NCI-H2029 (cell line): ENCODE data around the gene KRTAP10-5.
"Not testable (repeated sequence)": the region's sequence is repeated elsewhere in the genome, so short reads cannot be mapped to it uniquely, and the experiment has no call there.

Experiments used
- DNase-seq: peaks from one replicate; lab custom pipeline; 2025; lab: John Stamatoyannopoulos, UW

Gene KRTAP10-5

DNA sequence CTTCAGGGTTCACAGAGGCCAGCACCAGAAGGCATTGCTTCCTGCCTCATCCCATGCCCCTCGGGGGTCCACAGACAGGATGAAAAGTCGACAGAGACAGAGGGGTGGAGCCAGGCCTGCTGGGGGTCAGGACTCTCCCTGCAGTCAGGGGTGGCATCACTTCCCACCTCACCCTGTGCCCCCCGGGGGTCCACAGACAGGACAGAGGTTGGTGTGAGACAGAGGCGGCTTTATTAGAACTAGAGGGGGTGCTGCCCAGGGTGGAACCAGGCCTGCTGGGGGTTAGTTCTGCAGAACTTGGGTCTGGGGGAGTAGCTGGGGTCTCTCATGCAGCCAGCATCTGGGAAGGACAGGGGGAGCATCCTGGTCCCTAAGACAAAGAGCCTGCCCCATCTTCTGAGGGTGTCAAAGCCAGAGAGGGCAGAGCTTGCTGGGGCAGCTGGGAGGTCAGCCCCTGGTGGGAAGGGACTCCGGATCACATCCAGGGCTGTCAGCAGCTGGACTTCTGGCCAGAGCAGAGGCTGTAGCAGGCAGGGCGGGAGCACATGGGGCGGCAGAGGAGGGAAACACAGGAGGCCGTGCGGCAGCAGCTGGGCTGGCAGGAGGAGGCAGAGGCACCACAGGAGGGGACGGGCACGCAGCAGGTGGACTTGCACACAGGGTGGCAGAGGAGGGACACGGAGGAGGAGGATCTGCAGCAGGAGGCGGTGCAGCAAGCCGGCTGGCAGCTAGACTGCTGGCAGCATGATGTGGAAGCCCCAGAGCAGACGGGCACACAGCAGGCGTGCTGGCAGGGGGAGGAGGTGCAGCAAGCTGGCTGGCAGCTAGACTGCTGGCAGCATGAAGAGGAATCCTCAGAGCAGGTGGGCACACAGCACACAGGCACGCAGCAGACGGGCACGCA is 10.7 kb upstream of the KRTAP10-5 start:
- DNase-seq = not testable (repeated sequence)

DNA sequence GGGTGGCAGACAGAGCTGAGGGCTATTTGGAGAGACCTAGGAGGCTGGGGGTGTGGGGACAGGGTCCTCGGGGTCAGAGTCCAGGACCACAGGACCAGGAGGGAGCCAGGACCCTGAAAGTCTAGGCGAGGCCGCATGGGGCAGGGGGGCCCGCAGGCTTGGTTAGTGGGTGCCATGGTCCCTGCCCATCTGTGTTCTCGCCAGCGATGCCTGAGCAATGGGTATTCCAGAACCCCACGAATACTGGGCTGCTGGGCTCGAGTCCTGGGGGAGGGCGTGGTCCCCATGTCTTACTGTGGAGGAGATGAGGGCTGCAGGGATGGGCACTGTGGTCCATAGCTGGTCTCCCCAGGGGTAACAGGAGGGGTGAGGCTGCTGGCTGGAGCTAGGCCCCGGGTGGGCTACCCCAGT is 9.9 kb upstream of the KRTAP10-5 start:
- no peak for DNase-seq

DNA sequence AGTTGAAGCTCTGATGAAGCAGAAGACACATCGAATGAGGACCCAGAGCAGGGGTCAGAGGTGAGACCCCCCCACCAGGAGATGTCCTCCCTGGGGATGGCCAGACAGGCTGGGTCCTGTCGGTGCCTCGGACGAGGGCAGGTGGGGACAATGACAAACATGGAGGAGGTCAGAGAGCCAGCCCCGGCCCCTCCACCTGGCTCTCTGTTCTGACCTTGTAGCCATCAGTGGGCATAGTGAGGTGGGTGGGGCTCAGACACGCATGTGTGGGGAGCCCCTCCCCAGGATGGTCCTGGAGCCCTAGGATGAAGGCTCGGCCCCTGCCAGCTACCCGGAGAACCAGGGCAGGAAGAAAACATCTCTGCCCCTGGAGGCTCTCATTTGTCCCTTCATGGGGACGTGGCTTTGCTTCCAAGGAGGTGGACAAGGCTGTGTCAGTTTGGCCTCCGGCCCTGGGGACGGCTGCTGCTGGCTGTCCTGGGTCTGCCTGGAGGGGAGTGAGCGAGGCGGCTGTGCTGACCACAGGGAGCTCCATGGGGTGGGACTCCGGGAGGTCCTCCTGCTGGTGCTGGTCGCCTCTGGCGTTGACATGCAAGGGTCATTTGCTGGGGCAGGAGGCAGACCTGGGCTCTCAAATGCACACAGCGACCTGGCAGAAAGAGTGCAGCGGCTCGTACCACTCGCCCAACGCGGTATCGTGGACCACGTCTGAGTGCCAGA is 9.3 kb upstream of the KRTAP10-5 start:
- no peak for DNase-seq

DNA sequence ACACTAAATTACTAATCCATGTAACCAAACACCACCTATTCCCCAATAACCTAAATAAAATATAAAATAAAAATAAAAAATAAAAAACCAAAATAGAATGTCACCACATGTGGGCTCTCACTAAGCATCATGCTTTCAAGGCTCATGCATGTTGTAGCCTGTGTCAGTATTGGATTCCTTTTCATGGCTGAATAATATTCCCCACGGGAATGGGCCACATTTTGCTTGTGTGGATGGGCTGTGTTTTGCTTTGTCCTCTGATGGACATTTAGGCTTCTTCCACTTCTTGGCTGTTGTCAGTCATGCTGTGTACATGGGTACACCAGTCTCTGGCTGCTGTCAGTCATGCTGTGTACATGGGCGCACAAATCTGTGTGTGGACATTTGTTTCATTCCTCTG is 8.7 kb upstream of the KRTAP10-5 start:
- DNase-seq = no peak

DNA sequence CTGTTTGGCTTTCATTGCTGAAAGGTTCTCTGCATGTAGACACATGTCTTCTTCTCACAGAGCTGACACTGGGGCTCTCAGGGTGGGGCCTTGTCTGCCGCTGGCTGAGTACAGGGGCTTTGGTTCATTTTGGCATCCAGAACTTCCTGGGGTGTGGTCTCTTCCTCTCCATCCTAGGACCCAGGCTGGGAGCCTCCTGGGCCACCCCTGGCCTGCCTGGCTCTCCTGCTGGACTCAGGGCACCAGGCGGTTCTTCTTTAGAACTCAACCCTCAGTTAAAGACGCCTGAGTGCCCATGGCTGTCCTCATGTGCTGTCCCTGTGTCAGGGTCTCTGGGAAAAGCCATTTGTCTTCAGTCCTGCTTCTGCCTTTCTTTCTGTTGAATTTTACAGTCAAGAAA is 5.5 kb upstream of the KRTAP10-5 start:
- no peak for DNase-seq

DNA sequence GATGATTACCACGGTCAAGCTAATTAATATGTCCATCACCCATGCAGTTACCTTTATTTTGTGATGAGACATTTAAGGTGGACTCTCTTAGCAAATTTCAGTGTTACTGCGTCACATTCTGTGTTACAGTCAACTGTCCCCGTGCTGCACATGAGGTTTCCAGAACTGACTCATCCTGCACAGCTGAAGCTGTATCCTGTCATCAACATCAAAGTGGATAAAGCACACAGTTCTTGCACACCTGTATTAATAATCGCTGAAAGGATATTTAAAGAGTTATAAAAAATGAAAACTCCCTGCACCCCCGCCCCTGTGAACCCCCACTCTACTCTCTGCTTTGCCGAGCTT is 3.4 kb upstream of the KRTAP10-5 start:
- no peak for DNase-seq

DNA sequence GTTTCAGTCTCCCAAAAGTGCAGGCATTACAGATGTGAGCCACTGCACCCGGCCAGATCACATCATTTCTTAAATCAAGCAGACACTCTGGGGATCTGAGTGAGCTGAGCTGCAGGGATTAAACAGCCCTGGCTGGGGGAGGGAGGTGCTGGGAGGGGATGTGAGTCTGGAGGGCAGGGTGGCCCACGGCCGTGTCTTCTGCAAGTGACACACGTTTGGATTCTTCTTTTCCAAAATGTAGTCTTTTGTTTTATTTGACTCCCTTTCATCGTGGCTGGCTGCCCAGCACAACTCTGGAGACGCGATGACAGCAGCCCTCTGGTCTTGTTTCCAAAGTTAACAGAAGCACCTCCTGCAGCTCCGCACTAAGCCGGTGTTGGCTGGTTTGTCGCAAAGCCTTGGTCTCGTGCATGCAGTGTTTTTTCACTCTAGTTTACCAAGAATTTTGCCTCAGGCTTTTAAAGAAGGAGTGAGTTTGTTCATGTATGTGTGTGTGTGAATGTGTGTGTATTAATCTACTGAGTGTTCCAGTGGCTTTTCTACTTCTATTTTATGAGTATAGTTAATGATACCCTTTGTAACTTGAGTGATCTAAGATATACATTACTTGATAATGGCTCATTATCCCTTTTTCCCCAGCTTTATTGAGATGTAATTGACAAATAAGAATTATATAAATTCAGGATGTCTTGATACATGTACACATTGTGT is 2.8 kb upstream of the KRTAP10-5 start:
- DNase-seq = no peak

DNA sequence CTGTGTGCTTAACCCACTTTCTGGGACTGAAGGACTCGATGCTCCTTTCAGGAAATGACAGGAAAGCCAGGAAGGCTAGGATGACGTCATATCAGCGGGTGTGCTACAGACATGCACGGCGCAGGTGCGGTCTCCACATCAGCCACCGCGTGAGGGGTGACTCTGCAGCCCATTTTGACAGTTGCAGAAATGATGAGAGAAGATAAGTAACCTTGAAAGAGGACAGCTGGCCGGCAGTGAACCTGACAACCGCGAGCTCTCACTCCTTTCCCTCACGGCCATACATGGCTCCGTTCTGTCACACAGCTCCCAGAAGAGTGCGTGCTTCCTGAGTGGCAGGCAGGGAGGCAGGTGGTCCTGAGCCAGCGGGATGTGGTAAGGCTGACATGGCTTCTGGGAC is 1.7 kb upstream of the KRTAP10-5 start:
- no peak for DNase-seq

DNA sequence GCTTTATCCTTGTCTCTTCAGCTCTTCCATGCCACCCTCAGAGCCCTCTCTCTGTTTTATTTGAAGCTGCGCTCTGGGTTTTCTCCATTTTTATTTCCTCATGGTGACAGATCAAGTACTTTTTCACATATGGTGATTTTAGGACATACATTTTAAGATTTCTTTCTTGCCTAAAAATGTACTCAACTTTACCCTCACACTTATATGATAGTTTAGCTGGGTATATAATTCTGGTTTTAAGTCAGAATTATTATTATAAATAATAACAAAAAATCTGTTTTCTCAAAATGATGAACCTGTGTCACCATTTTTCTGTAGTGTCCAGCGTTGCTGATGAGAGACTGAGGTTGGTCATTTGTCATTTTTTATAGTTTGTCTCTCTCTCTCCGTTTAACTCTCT is 754 bp upstream of the KRTAP10-5 start:
- no peak for DNase-seq

DNA sequence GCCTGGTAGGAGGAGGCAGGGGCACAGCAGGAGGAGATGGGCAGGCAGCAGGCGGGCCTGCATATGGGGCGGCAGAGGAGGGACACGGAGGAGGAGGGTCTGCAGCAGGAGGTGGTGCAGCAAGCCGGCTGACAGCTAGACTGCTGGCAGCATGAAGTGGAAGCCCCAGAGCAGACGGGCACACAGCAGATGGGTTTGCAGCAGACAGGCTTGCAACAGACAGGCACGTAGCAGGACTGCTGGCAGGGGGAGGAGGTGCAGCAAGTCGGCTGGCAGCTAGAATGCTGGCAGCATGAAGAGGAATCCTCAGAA is 615 bp downstream of the KRTAP10-5 start:
- DNase-seq = no peak

DNA sequence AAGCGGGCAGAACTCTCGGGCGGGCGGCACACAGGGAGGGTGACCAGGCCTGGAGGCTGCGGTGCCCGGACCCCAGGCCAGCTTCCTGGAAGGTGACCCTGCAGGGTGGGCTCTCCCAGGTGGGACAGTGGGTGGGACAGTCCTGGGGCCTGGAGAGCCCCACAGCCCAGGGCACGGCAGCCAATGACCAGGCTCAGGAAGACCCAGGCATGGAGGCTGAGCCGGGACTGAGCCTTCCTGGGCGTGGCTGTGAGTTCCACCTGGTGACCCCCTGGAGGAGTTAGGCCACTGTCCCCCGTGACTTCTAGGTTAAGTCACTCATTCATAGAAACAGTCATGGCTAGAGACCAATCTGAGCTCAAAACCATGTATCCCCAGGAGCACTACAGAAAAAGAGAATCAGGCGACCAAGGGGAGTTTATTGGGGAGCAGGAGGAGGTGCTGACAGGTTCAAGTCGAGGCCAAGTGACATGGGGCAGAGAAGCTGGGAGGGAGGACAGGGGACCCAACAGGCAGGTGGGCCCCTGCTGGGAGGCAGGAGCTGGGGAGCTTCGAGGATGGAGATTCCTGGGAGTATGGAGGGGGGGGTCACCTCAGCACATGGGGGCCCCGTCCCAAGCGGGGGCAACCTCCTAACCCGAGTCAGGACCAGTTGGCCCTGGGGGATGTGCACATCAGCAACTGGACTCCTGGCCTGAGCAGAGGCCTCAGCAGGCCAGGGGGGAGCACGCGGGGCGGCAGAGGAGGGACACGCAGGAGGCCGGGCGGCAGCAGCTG is 1.2 kb downstream of the KRTAP10-5 start:
- no peak for DNase-seq

DNA sequence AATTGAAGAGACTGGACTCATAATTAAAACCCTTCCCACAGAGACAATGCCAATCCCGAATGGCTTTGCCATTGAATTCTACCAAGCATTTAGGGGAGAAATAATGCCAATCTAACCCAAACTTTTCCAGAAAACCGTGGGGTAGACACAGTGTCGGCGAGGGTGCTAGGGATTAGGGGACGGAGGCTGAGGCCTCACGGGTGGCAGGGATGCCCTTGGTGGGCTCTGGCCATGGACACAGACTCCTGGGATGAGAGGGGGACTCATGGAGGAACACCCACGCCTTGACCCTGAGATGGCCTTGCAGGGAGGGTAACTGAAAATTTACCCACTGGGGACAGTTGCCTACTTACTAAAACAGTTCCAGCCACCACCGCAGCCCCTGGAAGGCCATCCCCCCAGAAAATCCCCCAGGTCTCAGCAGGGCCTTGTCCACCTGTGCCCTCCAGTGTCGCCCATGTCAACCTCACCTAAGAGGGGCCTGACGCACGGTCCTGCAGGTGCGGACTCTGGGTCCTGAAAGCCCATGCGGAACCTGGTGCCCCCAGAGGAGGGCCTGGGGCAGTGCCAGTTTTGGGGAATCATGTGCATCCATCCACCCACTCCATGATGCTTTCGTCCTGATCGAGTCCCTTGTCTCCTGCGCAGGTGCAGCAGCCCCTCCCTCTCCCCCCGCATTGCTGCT is 1.9 kb downstream of the KRTAP10-5 start:
- no peak for DNase-seq

DNA sequence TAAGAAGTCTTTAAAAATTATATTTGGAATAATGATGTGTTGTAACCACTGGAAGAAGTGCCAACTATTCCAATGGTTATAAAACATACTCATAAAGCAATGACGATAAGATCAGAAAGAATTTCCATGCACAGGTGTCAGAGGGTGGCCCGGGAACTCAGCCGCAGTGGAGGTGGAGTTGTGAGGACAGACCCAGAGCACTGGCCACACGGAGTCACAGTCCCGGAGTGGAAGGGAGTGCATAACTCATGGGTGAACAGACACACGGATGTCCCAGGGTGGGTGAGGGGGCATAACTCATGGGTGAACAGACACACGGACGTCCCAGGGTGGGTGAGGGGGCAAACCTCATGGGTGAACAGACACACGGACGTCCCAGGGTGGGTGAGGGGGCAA is 4.4 kb downstream of the KRTAP10-5 start:
- no peak for DNase-seq

DNA sequence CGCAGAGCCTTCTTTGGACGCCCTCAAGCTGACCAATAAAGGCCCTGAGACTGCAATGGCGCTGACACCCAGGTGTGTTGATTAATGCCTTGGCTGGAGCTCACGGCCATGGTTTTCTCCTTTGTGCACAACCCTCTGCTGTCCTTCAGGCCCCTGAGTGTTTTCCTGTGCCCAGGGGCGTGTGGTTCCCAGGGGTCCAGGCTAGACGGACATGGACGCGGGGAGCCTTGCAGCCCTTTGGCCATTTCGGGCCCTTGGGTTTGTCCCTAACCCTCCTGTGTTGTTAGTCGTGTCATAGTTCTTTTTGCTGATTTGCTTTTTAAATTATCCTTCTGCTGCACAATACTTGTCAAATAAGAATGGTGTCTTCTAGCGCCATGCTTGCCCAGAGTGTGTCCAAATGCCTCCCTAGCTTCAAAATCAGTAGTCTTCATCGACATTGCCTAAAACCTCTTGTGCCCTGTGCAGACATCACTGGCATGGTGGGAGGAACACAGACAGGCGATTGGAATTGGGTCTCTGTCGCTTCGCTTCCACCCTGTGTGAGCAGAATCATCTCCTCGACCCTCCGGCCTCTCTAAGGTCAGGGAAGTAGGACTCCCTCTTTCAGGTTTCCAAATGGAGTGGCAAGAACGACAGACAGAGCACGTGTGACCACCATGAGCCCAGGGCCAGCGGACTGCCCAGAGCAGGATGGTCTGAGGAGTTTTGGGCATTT is 4.9 kb downstream of the KRTAP10-5 start:
- no peak for DNase-seq

DNA sequence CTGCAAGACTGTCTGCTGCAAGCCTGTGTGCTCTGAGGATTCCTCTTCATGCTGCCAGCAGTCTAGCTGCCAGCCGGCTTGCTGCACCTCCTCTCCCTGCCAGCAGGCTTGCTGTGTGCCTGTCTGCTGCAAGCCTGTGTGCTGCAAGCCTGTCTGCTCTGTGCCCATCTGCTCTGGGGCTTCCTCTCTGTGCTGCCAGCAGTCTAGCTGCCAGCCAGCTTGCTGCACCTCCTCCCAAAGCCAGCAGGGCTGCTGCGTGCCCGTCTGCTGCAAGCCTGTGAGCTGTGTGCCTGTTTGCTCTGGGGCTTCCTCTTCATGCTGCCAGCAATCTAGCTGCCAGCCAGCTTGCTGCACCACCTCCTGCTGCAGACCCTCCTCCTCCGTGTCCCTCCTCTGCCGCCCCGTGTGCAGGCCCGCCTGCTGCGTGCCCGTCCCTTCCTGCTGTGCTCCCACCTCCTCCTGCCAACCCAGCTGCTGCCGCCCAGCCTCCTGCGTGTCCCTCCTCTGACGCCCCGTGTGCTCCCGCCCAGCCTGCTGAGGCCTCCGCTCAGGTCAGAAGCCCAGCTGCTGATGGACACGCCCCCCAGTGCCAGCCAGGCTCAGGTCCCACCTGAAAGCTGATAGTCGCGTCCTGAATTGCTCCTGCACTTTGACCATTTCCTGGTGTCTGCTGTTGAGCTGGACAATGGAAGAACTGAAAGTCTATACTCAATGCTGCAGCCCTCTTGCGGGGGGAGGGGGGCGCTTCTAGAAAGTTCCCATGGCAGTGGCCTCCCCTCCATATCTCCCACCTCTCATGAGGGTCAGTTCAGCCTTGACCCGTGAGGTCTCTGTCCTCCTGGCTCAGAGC is 5.7 kb downstream of the KRTAP10-5 start:
- DNase-seq = no peak

DNA sequence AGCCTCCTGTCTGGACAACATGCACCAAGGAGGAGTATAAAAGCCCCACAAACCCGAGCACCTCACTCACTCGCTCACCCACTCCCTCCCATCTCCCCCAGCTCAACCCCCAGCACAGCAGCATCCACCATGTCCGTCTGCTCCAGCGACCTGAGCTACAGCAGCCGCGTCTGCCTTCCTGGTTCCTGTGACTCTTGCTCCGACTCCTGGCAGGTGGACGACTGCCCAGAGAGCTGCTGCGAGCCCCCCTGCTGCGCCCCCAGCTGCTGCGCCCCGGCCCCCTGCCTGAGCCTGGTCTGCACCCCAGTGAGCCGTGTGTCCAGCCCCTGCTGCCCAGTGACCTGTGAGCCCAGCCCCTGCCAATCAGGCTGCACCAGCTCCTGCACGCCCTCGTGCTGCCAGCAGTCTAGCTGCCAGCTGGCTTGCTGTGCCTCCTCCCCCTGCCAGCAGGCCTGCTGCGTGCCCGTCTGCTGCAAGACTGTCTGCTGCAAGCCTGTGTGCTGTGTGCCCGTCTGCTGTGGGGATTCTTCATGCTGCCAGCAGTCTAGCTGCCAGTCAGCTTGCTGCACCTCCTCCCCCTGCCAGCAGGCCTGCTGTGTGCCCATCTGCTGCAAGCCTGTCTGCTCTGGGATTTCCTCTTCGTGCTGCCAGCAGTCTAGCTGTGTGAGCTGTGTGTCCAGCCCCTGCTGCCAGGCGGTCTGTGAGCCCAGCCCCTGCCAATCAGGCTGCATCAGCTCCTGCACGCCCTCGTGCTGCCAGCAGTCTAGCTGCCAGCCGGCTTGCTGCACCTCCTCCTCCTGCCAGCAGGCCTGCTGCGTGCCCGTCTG is 6.6 kb downstream of the KRTAP10-5 start, which contains the start of gene KRTAP10-4:
TSS of gene KRTAP10-4 (plus strand) at position 100 of the 827 bp plus-strand sequence. CDS start at position 130, 30 bp downstream.
- not testable (repeated sequence) for DNase-seq

DNA sequence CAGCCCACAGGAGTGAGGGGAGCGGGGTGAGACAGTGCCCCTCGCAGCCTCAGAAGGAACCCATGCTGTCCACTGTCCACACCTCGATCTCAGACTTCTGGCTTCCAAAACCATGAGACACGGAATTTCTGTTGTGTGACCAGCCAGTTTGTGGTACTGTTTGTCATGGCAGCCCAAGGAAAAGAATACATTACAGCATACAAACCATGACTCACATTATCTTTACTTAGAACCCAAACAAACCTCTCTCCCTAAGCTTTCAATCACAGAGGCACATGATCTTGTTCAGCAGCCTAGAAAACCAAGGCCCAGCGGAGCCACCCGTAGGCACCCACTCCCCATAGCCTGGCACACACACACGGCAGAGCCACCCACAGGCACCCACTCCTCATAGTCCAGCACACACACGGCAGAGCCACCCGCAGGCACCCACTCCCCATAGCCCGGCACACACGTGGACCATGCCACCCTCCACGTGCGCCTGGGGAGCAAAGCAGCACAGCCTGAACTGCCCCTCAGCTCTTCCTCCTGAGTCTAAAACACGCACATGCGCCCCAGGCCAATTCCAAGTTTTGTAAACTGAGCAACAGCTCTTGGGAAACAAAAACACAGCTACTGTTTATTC is 7.3 kb downstream of the KRTAP10-5 start:
- DNase-seq = no peak
